PC-9 (cell line): ENCODE results near the gene YBX1. TPM values are rescaled to one million over a fixed set of nuclear protein-coding genes. Genes with fewer than 3 reads are reported as not detected.
"Not testable (repeated sequence)": the region's sequence is repeated elsewhere in the genome, so short reads cannot be mapped to it uniquely, and the experiment has no call there.

Source experiments
- BruUV-seq: library from RNA; stranded (reverse); fragments of 400-500 nt; replicated peaks from 2 replicates; lab custom pipeline; 2021; lab: Mats Ljungman, UMichigan
- CTCF ChIA-PET: fragments of 300-600 bp; sonication (Branson Sonifier 250); formaldehyde crosslinking; loops from one replicate; lab custom pipeline; 2022; ENCODE audit warnings: antibody characterized with exemption; lab: Charles Lee
- POLR2A ChIA-PET: fragments of 300-600 bp; sonication (Branson Sonifier 250); formaldehyde crosslinking; loops from one replicate; lab custom pipeline; 2022; ENCODE audit warnings: antibody characterized with exemption; ENCODE audit not compliant: unreplicated experiment; lab: Charles Lee
- DNase-seq, 2 experiments: peaks; one replicate each; pipeline versions ENCODE4 v3.0.0 to v3.0.0-alpha.2; 2015 to 2022; ENCODE audit warnings: mixed read lengths in 1 of 2
- H2AFZ ChIP-seq: fragments of 200-600 bp; sonication (generic); 2 replicates; pipeline ENCODE4 v1.8.1; 2017; ENCODE audit warnings: antibody characterized with exemption
- H3F3A ChIP-seq: fragments of 200-600 bp; sonication (generic); 2 replicates; pipeline ENCODE4 v1.8.1; 2017; ENCODE audit warnings: antibody characterized with exemption, mild to moderate bottlenecking, low read depth; ENCODE audit not compliant: insufficient read depth
- H3K27ac ChIP-seq: fragments of 200-600 bp; sonication (generic); 2 replicates; pipeline ENCODE4 v1.6.1; 2016; ENCODE audit warnings: mixed run types
- H3K27me3 ChIP-seq: fragments of 200-600 bp; sonication (generic); 2 replicates; pipeline ENCODE4 v1.6.1; 2016; ENCODE audit warnings: low read depth, mixed run types; ENCODE audit not compliant: insufficient read depth
- H3K36me3 ChIP-seq: fragments of 200-600 bp; sonication (generic); 2 replicates; pipeline ENCODE4 v1.6.1; 2016; ENCODE audit warnings: low read depth, mixed run types
- H3K4me1 ChIP-seq: fragments of 200-600 bp; sonication (generic); replicated peaks from 2 replicates; pipeline ENCODE4 v1.6.1; 2016; ENCODE audit warnings: mixed run types; ENCODE audit not compliant: insufficient read depth
- H3K4me2 ChIP-seq: fragments of 200-600 bp; sonication (generic); 2 replicates; pipeline ENCODE4 v1.6.1; 2017; ENCODE audit warnings: mixed run types
- H3K4me3 ChIP-seq: fragments of 200-600 bp; sonication (generic); 2 replicates; pipeline ENCODE4 v1.6.1; 2016; ENCODE audit warnings: mixed run types
- H3K79me2 ChIP-seq: fragments of 200-600 bp; sonication (generic); 2 replicates; pipeline ENCODE4 v1.6.1; 2017; ENCODE audit warnings: low read depth, mixed run types
- H3K9me2 ChIP-seq: fragments of 200-600 bp; sonication (generic); 2 replicates; pipeline ENCODE4 v1.8.1; 2017; ENCODE audit warnings: mild to moderate bottlenecking; ENCODE audit not compliant: insufficient read depth
- H3K9me3 ChIP-seq: fragments of 200-600 bp; sonication (generic); 2 replicates; pipeline ENCODE4 v1.8.1; 2016; ENCODE audit warnings: low read depth; ENCODE audit not compliant: insufficient read depth
- H4K20me1 ChIP-seq: fragments of 200-600 bp; sonication (generic); 2 replicates; pipeline ENCODE4 v1.8.1; 2017; ENCODE audit not compliant: insufficient read depth
- CTCF ChIP-seq: fragments of 200-600 bp; sonication (generic); conservative IDR thresholded peaks from 2 replicates; pipeline ENCODE4 v1.6.1; 2017; ENCODE audit warnings: mixed run types, antibody characterized with exemption, mild to moderate bottlenecking, moderate library complexity
- EZH2 ChIP-seq: fragments of 200-600 bp; sonication (generic); IDR thresholded peaks from 2 replicates; pipeline ENCODE4 v1.8.0; 2017; ENCODE audit warnings: antibody characterized with exemption, low read depth
- intact Hi-C: fragments of 100-400 bp; cut with micrococcal nuclease; formaldehyde crosslinking; loops from one replicate; pipeline ENCODE4 v1.10.0; 2022; ENCODE audit not compliant: unreplicated experiment
- total RNA-seq: library from RNA; stranded (reverse); gene quantifications from 2 replicates; pipeline ENCODE4 v1.2.3, GENCODE V29; 2021

YBX1 gene
- total RNA-seq, 1 experiment from 2014 or later: 1,130 TPM

DNA sequence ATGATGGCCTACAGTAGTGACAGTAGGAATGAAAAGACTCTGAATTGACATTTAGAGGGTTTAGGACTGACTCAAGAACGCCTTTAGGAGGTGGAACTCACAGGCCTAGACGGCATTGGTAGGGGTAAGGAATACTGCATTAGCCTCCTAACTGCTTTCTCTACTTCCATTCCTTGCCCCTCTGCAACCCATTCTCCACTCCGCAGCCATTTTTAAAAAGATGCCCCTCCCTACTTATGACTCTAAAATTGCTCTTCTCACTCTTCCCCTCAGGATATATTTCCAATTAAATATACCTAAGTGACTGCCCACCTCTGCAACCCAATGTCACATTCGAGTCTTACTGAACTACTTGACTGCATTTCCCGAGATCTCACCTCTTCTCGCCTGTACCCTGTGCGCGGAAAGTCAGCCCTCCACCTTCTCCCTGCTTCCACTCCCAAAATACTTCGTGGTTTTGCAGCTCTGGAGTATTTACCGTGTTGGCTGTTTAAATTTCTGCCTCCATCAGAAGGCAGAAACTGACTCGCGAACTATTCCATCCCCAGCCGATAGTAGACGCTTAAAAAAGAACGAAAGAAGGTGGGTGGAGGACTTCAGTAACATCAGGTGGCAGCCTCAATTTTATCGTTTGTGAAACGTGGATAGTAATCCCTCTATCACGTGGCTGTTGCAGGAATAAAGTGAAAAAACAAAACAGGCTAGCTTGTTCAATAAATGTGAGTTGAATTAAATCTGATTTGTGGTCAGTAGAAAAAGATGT is 1.1 kb upstream of the YBX1 start:
- H2AFZ ChIP-seq: peak overlapping the region; percentile 95
- peaks cover 25% of the 10 kb centered on the region for H3K36me3 ChIP-seq
- no peaks in the 10 kb centered on the region for H3K9me3 ChIP-seq
- peaks cover 30% of the 10 kb centered on the region for H4K20me1 ChIP-seq
- peaks cover 6% of the 10 kb centered on the region; the same call in 1 of the 2 replicates for H3F3A ChIP-seq
- CTCF ChIA-PET: no interaction called here
- no peaks in the 10 kb centered on the region for H3K27me3 ChIP-seq
- POLR2A ChIA-PET: interaction anchor here (0.6 kb wide), 2 partner anchors 9 to 493 kb away, joined by 3 to 6 read pairs; no protein-coding TSS in a partner anchor
- intact Hi-C loops: loop anchor here (5.0 to 10.0 kb wide), 2 partner anchors 104 to 346 kb away; partner anchors contain the start of gene FOXJ3
- H3K4me2 ChIP-seq: peak overlapping the region; percentile 91
- DNase-seq: no peak
- TSS peak; percentile 82 for BruUV-seq
- peak overlapping the region; percentile 93 for H3K4me3 ChIP-seq
- TF ChIP-seq CTCF (no peak), EZH2 (no peak)
- peaks cover 32% of the 10 kb centered on the region for H3K4me1 ChIP-seq
- no peaks in the 10 kb centered on the region for H3K9me2 ChIP-seq
- peaks cover 51% of the 10 kb centered on the region for H3K79me2 ChIP-seq
- peak overlapping the region; percentile 79 for H3K27ac ChIP-seq

GRCh38 chr1:42682484-42682738 is 193 bp downstream of the YBX1 start:
- peaks cover 64% of the 10 kb centered on the region for H3K79me2 ChIP-seq
- H4K20me1 ChIP-seq: peaks cover 43% of the 10 kb centered on the region
- ChIA-PET POLR2A (interaction anchor here (0.7 to 1.0 kb wide), 5 partner anchors 10 to 416 kb away, joined by 3 to 5 read pairs (median 4); partner anchors contain the start of genes C1orf50 and P3H1), CTCF (interaction anchor here (0.6 kb wide), 2 partner anchors 24 to 1252 kb away, joined by 3 to 4 read pairs; partner anchors contain the start of gene PPIH)
- not testable (repeated sequence) for H3K4me2 ChIP-seq, H3K27ac ChIP-seq, H2AFZ ChIP-seq, BruUV-seq, H3K9me2 ChIP-seq, H3K9me3 ChIP-seq, H3K27me3 ChIP-seq, DNase-seq
- intact Hi-C loops: loop anchor here (1.0 to 10.0 kb wide), 3 partner anchors 23 to 348 kb away; partner anchors contain the start of gene FOXJ3
- peaks cover 11% of the 10 kb centered on the region; the same call in 1 of the 2 replicates for H3F3A ChIP-seq
- H3K4me1 ChIP-seq: peaks cover 45% of the 10 kb centered on the region
- peaks cover 38% of the 10 kb centered on the region for H3K36me3 ChIP-seq
- peak overlapping the region; percentile 93; the same call in 1 of the 2 replicates for H3K4me3 ChIP-seq

GRCh38 chr1:42682739-42683531 is 717 bp downstream of the YBX1 start:
- Histone ChIP-seq H4K20me1 (peaks cover 49% of the 10 kb centered on the region), H3K9me2 (no peaks in the 10 kb centered on the region), H3K27ac (peak overlapping the region; percentile 61), H3K4me2 (peak overlapping the region; percentile 92), H3K27me3 (no peaks in the 10 kb centered on the region), H2AFZ (peak overlapping the region; percentile 77), H3K79me2 (peaks cover 70% of the 10 kb centered on the region), H3K9me3 (no peaks in the 10 kb centered on the region), H3K4me3 (peak overlapping the region; percentile 93), H3K4me1 (peaks cover 49% of the 10 kb centered on the region), H3F3A (peaks cover 15% of the 10 kb centered on the region; the same call in 1 of the 2 replicates), H3K36me3 (peaks cover 43% of the 10 kb centered on the region)
- intact Hi-C loops: loop anchor here (1.0 to 10.0 kb wide), 3 partner anchors 24 to 348 kb away; partner anchors contain the start of gene FOXJ3
- ChIA-PET CTCF (interaction anchor here (0.6 kb wide), 2 partner anchors 25 to 1252 kb away, joined by 3 to 4 read pairs; partner anchors contain the start of gene PPIH), POLR2A (interaction anchor here (0.6 to 1.0 kb wide), 8 partner anchors 9 to 884 kb away, joined by 3 to 5 read pairs (median 4); partner anchors contain the start of genes C1orf50, HYI and P3H1)
- BruUV-seq: no TSS peak
- TF ChIP-seq EZH2 (no peak), CTCF (no peak)
- peak; percentile 59 to 76 for DNase-seq
